ES-I3 (cell line): ENCODE data around the gene ITPRID2.

Experiments used
- H3K36me3 ChIP-seq: 2 replicates; pipeline ENCODE4 v1.6.1; 2013; ENCODE audit warnings: mild to moderate bottlenecking, low read length, control low read depth, moderate library complexity; ENCODE audit not compliant: insufficient read depth
- H3K4me1 ChIP-seq: 2 replicates; pipeline ENCODE4 v1.6.1; 2013; ENCODE audit warnings: mild to moderate bottlenecking, control low read depth, low read length; ENCODE audit not compliant: insufficient read depth
- H3K9ac ChIP-seq: 2 replicates; pipeline ENCODE4 v1.6.1; 2013; ENCODE audit warnings: low read depth, mild to moderate bottlenecking, low read length, moderate library complexity
- H3K9me3 ChIP-seq: 2 replicates; pipeline ENCODE4 v1.6.1; 2013; ENCODE audit warnings: mild to moderate bottlenecking, low read length, moderate library complexity; ENCODE audit not compliant: control insufficient read depth, insufficient read depth

The ITPRID2 gene

GRCh38 chr2:181977661-181978350 lies 86.3 kb downstream of the ITPRID2 start:
- H3K4me1 ChIP-seq = no peaks in the 10 kb centered on the region
- H3K9ac ChIP-seq = no peak overlapping the region
- no peaks in the 10 kb centered on the region for H3K36me3 ChIP-seq
- no peaks in the 10 kb centered on the region for H3K9me3 ChIP-seq

DNA sequence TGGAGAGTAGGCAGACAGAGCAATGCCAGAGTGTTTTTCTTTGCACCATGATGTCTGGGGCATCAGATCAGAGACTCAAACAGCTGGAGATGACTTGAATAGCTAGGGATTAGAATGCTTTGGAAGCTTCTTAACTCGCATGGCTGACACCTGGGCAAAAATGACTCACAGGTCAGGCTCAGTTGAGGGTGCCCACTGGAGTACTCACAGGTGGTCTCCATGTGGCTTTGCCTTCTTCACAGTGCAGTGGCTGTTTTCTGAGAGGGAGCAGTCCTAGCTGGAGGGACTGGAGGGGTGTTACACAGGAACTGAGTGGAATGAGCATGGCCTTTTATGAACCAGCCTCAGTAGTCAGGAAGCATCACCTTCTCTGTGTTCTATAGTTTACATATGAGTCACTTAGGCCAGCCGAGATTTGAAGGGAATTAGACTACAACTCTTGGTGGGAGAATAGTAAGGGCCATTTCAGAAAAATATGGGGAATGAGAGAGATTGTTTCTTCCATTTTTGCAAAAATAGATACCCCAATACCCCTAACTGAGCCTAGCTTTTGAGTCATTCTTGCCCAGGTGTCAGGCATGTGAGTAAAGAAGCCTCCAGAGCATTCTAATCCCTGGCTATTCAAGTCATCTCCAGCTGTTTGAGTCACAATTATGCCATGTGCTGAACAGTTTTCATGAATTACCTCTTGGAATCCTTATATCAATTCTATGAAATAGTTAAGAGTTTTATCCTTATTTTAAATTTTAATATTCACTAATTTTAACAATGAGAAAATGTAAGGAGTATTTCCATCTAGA lies 87.0 kb downstream of the ITPRID2 start:
- no peak overlapping the region for H3K9ac ChIP-seq
- H3K9me3 ChIP-seq = no peaks in the 10 kb centered on the region
- H3K36me3 ChIP-seq = no peaks in the 10 kb centered on the region
- no peaks in the 10 kb centered on the region for H3K4me1 ChIP-seq
